H54 (cell line): ENCODE measurements around the gene BMP10.

Experiments used
- DNase-seq: peaks from one replicate; pipeline ENCODE4 v3.0.0; 2011; ENCODE audit warnings: low spot score, mixed read lengths; ENCODE audit not compliant: insufficient read length
- FAIRE-seq: peaks from 3 replicates; lab custom pipeline; 2011; peaks lifted over from hg19 to GRCh38; lab: Jason Lieb, UNC
- POLR2A ChIP-seq: IDR thresholded peaks from 2 replicates; pipeline ENCODE4 v1.6.1; 2011; ENCODE audit warnings: low read depth, mild to moderate bottlenecking, low read length

BMP10 gene

DNA sequence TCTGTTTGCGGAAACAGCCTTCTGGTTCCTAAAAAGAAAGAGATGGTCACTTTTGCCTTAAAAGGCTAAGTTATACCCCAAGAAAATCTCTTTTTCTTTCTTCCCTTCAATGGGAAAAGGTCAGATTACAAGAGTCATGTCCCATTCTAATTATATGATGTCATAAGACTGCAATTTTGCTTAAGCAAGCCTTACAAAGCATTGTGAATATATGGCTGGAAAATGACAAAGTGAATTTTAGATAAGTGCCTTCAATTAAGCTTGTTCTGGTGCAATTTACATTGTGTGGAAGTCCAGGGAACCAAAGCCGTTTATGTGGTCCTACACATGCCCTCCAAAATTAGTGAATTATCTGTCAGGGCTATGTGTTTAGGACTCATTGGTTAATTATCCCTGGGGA is 7.6 kb upstream of the BMP10 start:
- no peak for FAIRE-seq
- TF ChIP-seq POLR2A: no peak
- DNase-seq: no peak

DNA sequence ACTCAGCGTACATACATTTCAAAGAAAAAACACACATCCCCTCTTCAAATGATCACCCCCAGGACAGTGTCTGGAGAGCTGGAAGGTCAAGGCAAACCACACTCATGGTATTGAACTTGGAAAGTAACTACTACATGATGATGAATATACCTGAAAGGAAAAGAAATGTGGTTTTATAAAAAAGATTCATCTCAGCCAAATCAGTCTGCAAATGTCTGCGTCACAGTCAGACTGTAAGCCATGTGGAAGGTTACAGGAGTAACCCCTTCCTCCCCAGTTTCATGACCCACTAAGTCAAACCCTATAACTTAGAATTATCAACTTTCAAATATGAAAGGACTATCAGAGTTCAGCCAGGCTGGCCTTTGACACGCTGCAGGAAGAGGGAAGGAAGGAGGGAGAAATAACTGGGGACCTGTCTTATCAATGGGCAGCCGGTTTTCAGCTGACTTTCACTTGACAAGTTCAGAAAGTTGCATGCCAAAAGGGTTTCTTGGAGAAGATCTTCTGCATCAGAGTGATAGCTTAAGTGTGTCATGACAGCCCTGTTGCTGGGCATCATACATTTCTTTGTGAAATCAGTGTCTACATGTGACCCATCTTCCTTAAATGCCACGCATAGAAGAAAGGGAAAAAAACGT is 7.0 kb upstream of the BMP10 start:
- TF ChIP-seq POLR2A: no peak
- DNase-seq (no peak), FAIRE-seq (no peak)

DNA sequence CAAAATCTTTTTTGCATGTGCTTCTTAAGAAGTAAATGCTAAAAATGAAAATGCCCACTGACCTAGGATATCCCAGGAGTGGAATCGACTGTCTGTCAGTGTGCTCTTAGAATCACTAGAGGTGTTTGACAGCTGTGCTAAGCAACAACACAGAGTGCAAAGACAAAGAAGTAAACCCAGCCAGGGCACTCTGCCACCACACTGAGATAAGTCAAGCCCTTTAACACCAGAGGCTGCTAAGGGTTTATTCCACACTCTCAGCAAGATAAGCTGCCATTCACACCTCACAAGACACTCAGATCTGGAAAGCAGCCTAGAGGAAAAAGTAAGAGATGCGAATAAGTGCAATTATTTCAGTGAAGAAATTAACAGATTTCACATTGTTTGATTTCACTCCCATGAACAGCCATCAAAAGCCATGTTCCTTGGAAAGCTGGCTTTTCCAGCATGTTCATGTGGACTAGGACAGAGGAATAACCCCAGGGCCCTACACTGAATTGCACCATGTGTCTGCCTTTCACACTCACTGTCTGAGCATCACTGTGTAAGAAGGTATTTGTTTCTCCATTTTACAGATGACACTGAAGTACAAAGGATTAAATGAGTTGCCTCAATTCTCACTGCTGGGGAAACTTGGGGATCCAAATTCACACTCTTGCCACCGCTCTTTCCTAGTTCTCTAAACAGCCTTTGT is 6.0 kb upstream of the BMP10 start:
- no peak for TF ChIP-seq POLR2A
- DNase-seq: no peak
- no peak for FAIRE-seq

DNA sequence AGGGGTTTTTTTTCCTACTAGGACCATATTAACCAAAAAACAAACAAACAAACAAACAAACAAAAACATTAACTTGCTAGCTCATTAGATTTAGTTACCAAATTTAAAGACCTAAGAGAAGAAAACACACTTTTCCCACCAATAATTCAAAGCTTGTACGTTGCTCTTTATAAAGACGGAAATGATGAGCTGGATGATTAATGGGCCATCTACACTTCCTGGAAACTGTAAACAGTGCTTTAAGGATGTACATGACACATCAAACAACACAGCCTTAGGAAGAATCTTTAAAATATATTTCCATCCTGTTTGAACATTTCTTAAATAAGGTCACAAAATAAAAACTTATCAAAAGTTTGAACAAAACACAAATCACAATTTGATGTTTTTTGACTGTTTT is 982 bp downstream of the BMP10 start:
- no peak for TF ChIP-seq POLR2A
- DNase-seq (no peak), FAIRE-seq (no peak)

DNA sequence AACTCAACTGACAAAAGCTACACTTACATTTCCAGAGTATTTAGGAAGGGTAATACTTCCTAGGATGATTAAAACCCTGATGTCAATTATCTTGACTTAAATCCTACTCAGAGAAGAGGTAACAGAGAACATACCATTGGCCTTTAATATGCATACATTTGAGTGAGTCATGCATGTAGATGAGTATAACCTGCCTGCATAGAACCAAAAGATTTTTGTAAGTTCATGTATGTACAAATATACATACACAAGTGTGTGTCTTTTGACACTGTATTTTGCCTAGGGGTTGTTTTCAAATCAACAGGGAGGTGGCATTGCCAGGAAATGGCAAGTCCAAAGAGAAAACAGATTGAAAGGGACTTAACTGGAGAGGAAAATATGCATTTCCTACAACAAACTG is 6.1 kb downstream of the BMP10 start:
- TF ChIP-seq POLR2A: no peak
- FAIRE-seq: no peak
- DNase-seq: no peak

DNA sequence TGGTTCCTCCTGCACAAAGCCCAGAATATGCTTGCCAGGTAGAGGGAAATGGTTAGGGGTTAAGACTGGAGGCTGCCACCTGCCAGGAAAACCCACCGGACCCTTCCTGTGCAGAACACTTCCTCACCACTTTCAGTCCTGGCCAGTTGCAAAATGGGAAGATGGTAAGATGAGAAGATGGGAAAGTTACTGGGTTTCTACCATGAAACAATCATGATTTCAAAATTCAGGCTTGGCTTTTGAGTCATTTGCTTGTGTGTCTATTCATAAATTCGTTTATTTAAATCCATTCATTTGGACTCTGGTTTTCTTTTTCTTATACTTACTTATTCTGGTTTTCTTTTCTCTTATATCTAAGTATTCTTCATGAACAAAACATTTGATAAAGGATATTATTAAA is 7.2 kb downstream of the BMP10 start:
- no peak for DNase-seq
- no peak for TF ChIP-seq POLR2A
- no peak for FAIRE-seq

DNA sequence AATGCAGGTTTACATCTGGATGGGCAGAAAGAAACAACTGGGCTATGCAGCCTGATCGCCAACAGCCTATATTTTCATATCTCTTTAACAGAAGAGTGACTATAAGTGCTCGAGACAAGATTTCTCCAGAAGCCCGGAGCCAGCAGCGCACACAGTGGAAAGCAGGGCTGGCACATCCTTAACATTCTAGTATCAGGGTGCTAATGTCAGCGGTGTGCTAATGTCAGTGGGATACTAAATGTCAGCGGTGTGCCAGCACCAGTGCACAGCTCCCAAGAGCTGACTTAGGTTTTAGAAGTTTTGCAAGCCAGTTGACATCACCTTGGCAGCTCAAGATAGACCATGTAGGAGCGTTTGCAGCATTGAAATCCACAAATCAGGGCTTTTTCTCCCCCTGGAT is 8.3 kb downstream of the BMP10 start:
- DNase-seq (no peak), FAIRE-seq (no peak)
- no peak for TF ChIP-seq POLR2A

DNA sequence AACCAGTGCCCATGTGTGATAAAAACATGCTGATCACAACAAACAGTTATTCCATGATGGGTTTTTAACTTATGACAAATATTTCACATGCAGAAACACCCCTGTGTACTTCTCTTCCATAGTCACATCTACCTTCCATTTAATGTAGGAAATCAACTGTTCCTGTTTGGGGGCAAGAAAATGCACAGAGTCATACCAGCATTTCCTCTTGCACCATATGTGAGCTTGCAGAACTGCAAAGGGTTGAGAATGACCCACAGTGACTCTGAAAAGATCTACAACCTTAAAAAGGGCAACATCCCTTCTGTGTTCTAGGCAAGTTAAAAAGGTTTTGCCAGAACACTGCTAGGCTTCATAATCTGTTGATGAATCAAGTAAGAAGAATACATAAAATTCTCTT is 9.9 kb downstream of the BMP10 start:
- no peak for DNase-seq
- no peak for FAIRE-seq
- no peak for TF ChIP-seq POLR2A

DNA sequence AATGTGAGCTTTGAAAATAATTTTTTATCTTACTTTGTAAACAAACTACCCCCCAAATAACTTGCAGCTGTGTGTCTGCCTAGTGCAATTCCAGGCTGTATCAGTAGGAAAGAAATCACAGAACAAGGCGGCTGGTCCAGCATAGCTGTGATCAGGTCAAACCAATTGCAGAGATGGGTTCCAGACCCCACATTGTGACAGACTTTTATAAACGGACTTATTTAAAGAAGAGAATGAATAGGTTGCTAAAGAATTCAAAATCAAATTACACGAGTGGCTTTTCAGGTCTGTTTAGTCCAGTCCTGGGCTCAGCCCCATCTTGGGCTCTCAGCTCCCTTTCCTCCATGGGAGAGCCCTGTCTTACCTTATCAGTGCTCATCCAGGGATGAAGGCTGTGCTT is 11.1 kb downstream of the BMP10 start:
- no peak for DNase-seq
- no peak for FAIRE-seq
- no peak for TF ChIP-seq POLR2A

DNA sequence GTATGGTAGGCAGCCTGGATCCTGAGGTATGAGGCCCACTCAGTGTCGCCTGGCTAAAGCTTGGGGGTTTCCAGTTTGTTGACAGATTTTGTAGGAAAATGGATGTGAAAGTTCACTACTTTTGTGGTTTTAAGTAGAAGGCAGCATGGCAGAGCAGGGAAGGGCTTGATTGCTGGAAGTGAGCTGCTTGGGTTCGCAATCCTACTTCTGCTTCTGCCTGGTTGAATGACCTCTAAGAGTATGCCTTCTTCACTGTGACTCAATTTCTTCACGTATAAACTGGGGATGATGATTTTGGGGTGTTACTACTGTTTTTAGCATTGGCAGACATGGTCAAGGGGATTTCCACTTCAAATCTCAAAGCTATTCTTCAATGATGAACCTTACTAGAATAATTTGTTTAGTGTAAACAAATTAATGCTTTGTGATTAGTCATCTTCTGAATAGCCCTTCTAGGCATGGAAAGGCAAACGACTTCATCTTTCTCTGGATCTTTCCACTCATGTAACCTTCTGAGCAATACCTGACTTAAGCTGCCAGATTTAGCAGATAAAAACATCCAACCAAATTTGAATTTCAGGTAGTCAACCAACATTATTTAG is 13.2 kb downstream of the BMP10 start:
- FAIRE-seq (no peak), DNase-seq (no peak)
- TF ChIP-seq POLR2A: no peak

DNA sequence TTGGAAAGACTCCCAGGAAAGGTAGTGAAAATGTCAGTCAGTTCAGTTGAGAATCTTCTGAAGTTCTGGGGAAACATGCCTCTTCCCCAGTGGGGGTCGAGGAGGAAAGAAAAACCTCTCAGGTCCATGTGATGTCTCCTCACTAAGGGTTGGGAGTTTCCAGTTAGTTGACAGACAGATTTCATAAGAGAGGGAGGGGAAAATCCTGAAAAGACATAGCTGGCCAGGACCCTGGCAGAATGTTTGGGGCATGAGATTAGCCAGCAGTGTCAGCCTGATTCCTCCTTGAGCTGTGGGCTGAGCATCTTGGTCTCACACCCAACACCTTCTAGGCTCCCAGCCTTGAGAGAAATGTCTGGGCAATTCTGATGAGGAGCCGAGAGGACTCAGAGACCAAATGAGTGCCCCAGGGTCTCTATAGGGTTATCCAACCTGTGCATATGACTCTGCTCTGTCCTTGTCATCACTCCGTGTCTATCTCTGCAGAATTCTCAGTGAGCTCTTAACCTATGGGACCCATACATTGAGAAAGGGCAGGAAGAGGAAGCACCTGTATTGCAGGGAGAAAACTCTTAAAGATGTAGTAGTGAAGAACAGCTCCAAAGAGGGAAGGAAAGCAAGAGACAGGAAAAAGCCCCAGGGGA is 13.9 kb downstream of the BMP10 start:
- FAIRE-seq (no peak), DNase-seq (no peak)
- TF ChIP-seq POLR2A: no peak

DNA sequence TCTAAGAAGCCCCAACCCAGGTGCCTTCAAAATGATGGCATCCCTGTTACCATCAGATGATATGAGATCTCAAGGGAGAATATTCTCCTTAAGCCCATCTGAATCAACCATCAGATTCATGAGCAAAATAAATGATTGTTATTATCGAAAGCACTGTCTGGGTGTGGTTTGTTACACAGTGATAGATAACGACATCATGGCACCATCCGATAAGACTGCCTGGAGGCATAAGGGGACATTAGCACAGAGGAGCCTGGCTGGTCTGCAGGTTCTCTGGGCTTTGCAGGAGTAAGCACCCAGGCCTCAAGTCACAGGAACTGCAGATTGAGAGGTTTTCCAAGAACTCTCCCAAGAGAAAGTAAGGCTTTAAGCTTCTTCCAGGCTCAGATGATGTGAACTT is 15.6 kb downstream of the BMP10 start:
- FAIRE-seq: no peak
- no peak for DNase-seq
- no peak for TF ChIP-seq POLR2A

DNA sequence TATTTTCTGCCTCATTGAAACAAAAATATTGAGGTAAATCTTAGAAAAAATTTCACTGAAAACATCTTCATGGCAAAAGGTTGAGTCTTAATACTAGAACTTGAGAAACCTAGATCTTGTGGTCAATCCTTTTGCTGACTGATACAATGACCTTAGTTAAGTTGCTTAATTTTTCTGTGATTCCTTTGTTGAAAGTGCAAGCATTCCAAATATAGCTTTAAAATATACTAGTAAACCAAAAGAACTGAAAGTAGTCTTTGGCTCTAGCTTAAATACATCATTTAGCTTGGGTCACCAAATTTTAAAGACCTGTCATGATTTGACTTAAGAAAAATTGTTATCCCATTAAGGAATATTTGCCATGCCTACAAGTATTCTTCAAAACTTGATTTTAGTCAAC is 16.7 kb downstream of the BMP10 start:
- DNase-seq: no peak
- FAIRE-seq: no peak
- no peak for TF ChIP-seq POLR2A

DNA sequence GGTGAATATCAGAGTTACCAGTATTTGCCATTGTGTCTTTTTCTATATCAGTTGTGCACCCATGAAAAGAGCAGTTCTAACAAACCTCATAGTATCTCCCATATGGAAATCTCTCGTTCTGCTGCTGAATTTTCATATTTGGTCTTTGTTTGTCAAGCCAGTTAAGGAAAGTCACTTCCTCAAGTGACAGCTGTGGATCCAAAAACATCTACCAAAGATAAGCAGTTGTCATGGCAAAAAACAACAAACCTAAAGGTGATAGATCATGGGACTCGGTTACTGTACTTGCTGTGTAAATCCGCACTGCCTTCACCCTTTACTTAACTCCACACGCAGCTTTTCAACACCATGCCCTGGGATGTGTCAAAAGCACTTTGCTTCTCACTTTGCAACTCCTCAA is 17.3 kb downstream of the BMP10 start:
- DNase-seq (no peak), FAIRE-seq (no peak)
- TF ChIP-seq POLR2A: no peak
